Stimulated activated CD8-positive, alpha-beta memory T cell treated with anti-CD3 and anti-CD28 coated beads, Interleukin-15, amount 100 ng/mL, for 1 hour (primary cell): Measurements from ENCODE around the gene BACH2.

Experiments
- DNase-seq: peaks from one replicate; pipeline ENCODE4 v3.0.0-alpha.2; 2020; ENCODE audit warnings: low read depth

The BACH2 gene

DNA sequence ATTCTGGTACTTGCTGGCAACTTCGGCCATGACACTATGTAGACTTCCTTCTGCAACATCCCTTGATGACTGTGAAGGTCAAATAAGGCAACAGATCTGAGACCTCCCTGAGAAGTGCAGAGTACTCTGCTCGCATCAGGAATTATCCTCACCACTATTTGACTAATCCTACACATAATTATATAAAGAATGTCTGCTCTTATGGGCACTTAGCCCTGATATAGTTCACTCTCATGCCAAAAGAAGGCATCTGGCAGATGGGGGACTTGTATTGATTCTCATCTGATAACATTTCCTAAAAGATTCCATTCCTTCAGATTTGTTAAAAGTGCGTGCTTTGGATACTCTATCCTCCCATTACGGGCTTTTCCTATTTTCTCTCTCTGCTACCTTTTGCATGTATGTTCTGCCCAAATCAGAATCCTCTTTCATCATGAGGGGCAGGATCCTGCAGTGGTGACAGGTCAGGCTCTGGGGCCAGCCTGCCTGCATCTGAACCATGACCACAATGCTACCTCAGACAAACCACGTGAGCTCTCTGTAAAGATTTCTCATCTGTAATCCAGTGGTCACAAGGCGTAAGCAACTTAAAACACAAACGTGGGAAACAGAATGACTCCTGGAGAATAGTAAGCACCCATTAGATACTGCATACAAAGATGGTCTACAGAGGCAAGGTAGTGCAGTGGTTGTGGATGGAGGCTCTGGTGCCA is 268.4 kb downstream of the BACH2 start:
- DNase-seq: no peak

DNA sequence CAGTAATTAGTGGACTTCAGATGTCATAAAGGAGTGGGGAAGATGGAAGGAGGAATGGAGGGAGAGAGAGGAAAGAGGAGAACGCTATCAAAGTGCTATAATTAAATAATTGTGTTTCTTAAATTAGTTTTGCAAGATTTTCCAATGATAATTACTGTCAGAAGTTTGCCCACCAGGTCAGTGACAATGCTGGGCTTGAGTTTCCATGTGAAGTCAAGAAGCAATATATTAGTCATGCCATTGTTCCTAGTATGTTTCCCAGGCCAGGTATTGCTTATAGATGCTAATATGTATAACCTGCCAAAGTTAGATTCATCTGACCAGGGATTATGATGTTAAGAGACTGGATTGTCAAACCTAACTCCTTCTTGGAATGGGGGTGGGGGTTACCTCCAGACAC is 270.4 kb downstream of the BACH2 start:
- no peak for DNase-seq

DNA sequence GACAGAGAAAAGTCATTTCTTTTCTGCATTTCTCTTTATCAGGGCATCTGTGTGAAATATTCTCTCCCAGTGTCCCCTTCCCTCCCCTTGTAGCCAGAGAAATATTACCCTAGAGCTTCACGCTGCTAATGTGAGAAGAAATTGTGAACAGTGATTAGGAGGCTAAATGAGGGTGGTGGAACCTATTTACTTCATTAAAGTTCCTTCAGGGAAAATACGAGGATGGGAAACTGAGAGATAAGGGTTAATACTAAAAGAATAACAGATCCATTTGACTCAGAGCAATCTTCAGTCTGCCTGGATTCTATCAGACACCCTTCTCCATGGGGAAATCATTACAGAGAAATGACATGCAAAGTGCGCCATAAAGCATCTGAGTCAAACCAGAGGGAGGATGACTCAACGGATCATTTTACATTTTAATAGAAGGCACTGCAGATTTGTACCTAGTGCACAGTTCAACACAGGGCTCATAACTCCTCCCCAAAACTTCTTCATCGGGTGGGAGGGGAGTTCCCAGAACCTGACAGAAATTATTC is 271.1 kb downstream of the BACH2 start:
- DNase-seq: no peak

DNA sequence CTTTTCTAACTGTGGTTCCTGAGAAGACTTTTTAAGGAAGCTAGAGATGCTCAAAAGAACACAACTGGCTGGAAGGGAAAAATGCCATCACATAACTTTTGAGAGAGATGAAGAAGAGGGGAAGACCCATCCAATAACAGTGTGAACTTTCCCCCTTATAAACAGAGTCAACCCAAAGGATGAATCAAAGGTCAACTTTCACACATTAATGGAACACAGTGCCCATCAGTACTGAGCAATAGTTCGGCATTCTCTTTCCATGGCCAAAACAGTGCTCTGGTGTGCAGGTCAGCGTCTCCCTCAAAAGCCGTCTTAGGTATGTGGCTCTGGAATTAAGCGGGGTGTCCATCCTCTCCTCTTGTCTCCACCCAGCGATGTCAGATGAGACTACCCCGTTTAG is 272.0 kb downstream of the BACH2 start:
- no peak for DNase-seq

DNA sequence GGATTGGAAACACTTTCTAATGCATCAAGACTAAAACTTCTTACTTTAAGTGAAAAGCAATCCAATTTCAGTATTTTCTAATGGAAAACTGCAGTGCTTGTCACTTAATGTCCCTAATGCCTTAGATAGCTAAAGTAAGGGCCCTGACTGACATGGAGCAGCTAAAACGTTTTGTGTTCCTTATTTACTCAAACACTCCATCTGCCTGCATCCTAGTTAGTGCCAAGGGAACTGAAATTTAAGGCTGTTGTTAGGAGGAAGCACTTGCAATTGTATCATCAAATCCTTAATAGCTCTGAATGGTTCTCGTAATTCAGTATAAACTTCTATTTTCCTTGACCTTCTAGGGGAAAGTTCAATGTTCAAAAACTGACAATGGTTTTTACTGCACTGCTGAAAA is 274.9 kb downstream of the BACH2 start:
- no peak for DNase-seq

DNA sequence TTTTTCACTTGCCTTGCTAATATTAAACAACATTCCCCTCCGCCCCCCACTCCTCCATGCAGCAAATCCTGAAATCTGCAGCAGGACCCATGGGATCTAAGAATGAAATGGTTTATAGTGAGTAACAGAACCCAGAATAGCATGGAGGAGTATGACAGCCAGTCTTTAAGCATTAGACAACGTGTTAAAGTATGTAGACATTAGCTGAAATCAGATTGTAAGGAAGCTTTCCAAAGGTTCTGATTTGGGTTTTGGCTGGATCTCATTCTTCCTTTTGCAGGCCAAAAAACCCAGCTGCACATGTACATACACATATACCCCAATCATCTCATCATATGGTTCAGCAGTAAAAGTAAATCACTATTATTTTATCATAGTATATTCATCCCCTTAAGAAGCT is 275.9 kb downstream of the BACH2 start:
- DNase-seq: no peak

DNA sequence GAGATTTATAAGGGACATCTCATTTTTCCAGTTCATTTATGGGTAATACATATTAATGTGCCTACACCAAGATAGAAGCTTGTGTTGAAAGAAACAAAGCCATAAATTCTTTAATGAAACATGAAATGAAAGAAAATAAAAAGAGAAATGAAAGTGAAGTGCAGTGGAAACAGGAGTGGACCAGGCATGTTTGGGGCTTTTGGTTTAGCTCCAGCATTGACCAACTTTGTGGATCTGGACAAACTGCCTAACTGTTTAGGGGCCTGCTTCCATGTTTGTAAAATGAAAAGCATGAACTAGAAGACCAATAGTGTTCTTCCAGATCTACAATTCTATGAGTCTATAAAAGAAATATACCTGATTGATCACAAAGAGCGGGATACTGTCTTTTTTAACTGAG is 277.4 kb downstream of the BACH2 start:
- DNase-seq: no peak

DNA sequence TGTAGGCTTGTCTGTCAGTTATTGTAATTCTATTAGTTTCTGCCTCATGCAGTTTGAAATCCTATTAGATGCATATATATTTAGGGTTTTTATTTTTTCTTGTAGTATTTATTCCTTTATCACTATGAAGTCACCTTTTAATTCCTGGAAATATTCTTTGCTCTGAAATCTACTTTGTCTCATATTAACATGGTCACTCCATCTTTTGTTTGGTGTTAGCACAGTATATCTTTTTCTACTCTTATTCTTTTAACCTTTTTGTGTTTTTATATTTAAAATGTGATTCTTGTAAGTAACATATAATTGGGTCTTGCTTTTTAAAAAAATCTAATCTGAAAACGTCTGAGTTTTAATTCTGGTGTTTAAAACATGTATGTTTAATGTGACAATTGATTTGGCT is 280.8 kb downstream of the BACH2 start:
- no peak for DNase-seq

DNA sequence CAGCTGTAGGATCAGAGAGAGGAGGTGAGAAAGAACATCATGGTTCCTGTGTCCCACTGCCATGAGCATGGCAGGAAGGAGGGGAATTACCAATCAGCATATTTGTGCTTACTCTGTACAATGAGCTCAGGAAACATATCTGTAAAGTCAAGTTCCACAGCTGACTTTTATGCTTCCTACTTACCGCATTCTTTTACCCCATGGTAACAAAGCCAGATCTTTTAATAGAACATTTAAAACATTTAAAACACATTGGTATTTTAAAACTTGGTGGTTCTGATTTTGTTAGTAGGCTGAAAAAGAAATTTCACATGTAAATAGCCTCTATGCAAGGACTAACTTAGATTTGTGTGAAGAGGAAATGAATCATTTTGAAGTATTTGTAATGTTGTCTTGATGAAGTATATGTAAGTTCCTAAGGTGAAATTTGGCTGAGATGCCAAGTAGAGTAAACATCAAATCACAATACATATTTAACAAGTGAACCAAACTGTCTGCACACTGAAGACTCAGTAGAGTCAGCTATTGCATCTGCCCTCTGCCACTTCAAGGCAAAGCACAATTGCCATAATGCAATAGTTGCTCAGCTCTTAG is 287.6 kb downstream of the BACH2 start:
- DNase-seq: no peak

DNA sequence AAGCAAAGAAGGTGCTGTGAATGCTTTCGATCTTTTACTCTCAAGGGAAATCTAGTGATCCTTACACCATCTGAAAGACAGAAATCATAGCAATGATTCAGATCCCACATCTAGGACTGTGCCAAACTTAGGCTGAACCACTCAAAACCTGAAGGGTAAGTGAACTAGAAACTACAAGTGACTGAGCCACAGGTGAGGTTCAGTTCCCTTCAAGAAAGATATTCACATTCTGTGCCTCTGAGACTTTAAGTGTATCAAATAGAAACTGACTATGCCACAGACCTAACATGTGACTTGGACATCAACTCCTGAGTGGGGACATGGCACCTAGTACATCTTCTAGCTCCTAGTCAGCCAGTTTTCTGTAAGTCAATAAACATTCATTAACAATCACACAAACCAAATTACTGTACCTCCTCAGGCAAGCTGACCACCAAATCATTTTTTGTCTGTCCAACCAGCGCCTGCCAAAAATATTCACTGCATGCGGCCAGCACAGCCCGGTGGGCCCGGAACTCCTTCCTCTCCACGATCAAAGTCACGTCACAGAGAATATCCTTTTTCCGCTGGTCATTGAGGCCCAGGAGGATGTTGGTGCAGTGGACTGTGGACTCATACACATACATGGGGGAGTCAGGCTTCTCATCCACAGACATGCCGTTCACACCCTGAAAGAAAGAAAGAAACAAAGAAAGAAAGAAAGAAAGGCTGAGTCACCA is 288.3 kb downstream of the BACH2 start:
- DNase-seq: no peak

DNA sequence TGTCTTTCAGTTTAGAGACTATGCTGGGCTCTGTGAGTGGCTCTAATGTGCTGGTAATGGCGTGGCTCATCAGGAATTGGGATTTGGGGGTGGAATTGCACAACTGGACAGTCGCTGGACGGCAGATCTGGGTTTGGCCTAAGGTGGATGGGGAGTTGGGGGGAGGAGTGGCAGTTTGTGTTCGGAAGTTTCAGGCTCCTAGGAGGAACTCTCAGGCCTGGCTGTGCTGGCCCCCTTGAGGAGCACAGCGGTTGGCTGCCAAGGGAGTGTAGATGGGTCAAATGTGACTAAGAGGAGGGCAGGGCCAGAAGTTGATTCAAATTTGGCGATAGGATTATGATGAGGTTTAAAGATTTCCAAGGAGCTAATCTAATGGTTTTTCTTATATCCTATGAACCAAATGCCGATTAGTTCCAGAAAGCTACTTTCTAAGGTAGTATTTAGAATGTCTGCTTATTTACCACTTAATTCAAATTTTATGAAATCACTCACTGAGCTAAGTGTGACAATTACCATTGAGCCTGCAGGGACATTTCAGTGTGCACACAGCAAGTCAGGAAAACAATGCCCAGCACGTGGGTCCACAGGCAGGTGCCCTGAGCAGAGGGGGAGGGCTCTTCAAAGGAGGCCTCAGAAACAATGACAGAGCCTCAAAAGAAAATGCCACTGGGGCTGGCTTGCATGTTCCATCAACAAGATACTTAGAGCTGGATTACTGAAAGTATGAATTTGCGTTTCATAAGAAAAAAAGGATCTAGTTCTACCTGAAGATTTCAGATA is 291.4 kb downstream of the BACH2 start:
- no peak for DNase-seq

DNA sequence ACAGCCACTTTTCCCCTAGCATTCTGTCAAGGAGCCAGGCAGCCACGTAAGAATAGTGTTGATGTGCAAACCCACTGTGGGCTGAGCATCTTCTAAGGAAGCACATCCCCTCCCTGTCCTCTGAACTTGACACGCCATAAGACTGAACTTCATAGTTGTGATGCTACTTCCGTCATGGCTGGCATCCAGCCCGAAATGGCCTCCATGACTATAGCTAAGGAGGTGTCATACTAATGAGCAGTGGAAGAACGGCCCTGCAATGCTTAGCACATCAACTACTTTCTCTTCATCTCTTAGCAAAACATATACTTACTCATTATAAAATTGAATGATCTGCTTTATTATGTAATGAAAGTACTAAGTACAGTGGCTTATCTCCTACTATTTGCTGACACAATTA is 292.1 kb downstream of the BACH2 start:
- no peak for DNase-seq

DNA sequence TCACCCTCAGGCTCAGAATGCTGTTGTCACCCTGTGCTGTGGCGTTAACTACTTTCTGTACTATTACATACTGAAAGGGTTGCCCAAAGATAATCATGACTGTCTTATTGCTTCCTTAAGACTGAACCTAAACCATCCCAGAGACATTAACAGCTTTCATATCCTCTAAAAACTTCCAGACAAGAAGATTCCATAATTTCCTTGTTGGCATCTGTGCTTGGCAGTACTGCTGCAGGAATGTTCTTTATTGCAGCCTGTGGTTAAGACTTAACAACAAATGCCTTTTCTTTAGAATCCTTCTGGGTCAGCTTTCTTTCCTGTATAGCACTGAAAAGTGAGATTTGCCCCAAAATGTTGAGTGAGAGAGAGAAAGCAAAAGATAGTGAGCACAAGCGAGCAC is 292.7 kb downstream of the BACH2 start:
- no peak for DNase-seq

DNA sequence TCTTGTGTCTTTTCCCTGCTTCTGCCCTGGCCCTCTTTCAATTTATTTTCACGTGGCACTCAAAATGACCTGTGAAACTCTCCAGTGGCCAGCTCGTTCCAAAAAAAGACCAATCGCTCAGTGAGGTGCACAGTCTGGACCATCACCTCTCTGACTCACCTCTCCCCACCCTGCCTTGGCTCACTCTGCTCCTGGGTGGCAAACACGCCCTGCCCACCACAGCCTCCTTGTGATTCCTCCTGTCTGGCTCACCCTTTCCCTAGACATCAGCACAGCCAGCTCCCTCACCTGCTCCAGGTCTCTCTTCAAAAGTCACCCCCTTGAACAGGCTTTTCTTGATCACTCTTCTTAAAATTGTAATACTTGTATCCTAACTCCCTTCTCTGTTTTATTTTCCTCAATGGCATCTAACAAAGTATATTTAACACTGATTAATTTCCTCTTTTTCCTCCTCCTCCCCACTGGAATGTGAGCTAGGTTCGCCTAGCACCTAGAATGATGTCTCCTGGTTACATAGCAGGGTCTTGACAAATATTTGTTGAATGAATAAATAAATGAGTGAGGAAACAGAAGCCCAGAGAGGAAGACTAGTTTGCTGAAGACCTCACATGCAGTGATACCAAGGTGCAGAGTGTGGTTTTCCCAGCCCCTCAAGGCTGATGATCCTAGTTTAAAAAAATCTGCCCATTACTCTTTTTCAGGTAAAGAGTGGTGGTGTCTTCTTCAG is 293.4 kb downstream of the BACH2 start:
- no peak for DNase-seq

DNA sequence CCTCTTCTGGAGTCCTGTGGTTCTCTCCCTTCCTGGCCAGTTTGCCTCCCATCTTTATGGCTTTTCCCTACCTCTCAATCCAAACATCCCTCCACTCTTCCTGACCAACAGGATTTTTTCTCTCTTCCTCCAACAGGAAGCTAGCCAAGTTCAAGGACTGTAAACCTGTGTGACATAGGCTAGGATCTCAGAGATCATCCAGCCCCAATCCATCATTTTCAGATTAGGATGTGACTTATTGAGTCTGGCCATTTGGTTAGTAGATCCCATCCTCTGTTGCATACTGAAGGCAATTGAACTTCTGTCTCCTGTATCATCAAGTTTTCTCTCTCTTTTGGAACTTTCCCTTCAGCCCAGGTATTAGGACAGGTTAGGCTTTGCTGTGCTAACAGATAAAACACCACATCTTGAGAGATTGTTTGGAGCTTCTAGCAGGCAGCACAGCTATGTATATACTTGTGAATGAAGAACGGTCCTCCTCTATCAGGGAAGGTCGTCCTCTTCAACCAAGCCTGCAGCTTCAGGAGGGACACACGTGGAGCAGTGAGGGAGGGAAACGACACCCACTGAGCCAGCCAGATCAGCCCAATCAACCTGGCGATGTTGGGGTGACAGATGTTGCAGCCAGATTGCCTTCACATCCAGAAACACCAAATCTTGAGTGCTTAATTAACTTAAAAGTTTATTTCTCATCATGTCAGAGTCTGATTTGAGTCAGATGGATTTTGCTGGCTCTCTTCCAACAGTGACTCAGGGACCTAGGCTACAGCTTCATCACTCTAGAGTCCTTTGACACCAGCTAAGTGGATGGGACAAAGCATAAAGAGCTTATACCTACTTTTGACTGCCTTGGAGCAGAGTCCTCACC is 295.5 kb downstream of the BACH2 start:
- no peak for DNase-seq

DNA sequence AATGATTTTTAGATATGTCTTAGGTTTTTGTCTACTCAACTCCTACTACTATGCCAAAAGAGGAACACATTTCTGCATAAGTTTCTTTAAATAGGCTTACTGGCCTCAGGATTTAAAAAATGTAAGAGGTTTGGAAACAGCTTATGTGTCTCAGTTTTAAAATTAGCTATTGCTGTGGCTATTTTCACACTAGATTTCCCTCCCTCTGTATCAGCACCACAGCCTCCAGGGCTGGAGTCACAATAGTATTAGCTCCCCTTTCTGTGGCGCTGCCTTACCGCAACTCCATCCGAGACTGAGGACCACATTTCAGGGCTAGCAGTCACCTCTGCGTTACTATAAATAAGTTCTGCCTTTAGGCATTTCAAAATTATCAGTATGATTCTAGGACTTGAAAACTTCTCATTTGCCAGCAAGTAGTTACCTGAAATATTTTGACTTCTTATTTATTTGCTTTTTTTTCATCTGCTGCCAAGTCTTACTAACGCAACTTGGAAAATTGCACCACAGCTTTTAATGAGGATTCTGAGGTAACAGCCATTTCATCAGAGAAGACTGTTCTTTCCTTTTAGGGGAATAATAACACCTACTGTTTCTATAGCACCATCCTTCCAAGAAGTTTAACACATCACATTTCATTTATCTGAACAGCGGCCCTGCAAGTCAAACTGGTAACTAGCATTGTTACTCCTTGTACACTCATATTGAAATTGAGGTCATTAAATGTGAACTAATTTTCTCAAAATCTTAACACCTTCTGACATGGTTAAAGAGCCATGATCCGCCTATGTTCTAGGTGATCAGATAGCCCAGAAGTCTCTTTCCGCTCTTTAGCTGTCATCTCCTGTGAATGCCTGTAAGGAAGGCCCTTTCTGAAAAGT is 296.5 kb downstream of the BACH2 start:
- no peak for DNase-seq

DNA sequence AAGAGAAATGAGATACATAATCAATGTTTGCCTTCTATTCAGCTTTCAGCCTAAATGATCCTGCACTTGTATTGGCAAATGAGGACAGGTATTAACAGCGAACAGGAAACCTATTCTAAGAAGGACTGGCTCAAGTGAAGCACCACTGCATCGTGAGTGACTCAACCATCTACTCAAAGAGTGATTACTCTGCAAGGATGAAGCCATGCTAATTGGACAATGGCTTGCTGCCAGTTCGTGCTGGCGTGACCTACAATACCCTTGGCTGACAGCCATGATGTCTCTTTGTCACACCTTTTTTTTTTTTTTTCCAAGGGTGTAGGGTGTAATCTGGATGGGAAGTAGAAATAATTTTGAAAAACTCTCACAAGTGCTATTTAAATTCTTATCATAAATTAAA is 297.5 kb downstream of the BACH2 start:
- no peak for DNase-seq

DNA sequence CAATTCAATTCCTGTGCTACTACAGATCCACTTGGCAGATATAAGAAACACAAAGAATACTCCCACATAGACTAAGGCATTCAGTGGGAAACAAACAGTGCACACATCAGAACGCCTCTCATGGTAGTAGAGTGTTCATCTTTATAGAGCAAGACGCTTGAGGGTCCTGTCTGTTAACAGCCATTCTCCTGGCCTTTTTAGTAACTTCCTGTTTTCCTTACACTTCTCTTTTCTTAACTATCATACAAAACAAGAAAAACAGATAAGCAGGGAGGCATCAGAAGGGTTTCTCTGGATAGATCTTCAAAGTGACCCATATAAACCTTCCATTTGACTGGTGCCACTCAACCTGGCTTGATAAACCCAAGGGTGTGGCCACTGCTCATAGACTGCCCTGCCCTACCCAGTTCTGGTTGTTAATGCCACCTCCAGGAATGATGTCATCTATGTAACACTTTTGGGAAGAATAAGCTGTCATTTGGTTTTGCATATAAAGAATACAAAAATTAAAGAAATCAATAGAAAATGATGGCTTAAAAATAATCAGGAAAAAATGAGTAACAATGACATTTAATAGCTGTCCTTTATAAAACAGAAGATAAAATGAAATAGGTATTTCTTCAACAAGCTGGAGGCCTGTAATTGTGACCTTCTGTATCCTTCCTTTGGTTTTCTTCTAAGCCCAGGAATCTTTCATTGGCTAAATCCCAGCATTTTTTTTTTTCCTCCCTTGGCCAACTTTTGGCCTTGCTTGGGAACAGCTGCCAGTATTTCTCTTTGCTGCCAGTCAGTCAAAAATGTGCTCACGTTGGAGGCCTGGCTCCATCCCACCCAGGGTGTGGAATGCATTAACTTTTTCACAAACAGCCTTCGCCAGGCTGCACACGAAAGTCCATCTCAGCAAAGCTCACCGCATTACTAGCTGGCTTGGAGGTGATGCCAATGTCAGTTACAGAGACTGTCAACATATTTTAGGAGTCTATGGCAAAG is 298.9 kb downstream of the BACH2 start:
- DNase-seq: no peak

DNA sequence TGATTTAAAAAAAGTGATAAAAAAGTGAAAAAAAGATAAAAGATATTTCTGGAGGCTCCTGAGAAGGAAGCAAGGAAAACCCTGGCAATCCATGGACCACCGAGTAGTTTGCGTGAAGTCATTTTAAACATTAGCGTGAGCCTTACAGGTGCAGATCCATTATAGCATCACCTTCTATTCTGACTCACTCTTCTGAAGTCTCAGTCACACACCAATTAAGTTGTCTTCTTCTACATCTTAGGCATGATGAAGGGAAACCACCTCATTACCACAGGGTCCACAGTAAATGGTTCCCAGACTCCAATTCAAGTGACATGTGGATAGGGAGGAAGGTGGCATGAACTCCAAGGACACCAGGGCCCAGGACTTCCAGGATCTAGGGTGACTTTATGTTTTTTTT is 303.2 kb downstream of the BACH2 start:
- DNase-seq: no peak
